NCI-H345 treated with DMSO at 0.1 percent for 48 hours (cell line): ENCODE data around the gene LONRF2.

Experiments
- DNase-seq: peaks from one replicate; lab custom pipeline; 2025; ENCODE audit not compliant: unreplicated experiment; lab: John Stamatoyannopoulos, UW

The LONRF2 gene

DNA sequence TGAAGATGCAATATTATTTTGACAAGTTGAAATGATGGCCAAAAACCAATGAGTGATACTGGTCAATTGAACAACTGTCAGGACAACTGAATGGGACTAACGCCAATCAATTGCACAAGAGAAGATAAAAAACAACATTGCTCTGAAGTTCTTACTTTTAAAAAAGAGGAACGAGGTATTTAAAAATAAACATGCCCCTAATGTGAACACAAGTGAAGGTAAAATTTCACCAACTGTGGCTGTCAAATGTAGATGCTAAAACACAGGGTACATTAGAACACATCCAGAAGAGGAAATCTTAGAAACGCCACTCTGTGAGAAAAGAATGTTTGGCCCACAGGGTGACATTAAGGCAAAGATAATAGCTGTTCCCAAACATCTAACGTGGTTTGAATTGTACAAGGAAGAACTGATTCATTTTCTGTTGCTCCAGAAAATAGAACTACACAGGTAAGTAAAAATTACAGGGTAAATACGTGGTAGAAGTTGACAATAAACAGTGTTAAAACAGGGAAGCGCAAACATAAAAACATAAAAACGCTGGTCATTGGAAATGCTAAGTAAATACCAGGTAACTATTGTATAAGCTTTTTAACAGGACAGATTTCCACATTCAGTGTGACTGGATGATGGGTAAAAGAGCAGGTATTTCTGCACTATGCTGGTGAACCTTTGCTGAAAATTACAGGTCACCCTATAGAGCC is 20.3 kb downstream of the LONRF2 start:
- no peak for DNase-seq

DNA sequence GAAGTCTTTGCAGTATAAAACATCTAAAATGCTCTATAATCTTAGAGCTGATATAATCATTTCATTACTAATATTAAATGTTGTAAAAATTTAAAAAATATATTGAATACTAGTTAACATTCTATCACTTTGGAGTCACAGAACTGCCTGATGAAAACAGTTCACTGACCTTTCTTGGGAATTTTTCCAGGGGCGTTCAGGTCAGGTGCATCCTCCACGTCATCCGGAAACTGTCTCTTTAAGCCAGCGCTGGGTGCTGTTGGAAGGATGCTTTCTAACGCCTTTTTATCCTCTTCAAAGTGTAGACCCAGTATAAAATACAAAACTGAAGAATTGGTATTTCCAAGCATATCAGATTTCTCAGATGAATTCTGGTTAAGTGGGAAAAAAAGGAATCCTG is 22.8 kb downstream of the LONRF2 start:
- no peak for DNase-seq

DNA sequence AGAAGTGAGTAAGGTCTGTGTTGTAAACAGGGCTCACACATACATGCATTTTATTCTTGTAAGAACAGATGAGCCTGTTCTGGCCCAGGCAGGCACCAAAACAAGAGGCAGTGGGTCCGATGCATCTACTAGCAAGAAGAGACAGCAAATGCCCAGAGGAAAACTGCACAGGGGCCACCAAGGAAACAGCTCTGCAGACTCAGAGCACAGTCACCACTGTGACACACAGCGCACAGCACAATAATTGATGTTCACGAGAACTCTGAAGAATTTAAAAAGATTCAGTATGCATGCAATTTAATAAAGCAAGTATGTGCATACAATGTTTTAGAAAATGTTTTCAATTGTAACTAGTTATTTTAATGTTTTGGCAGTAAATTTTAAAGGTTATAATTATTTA is 24.8 kb downstream of the LONRF2 start:
- no peak for DNase-seq

DNA sequence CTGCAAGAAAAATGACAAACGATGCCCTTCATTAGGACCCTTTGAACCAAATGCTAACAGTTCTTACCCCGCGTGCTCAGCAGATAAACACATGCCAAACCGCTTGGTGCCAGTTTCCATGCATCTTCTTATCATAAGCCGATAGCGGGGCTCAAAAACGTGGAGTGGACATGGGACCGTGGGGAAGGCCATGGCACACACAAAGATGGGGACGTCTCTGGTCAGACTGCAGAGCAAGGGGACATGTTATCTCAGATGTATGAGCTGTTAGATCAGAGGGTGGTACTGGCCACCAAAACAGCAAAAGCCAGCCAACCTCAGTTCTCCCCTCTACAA is 28.2 kb downstream of the LONRF2 start:
- DNase-seq = no peak

DNA sequence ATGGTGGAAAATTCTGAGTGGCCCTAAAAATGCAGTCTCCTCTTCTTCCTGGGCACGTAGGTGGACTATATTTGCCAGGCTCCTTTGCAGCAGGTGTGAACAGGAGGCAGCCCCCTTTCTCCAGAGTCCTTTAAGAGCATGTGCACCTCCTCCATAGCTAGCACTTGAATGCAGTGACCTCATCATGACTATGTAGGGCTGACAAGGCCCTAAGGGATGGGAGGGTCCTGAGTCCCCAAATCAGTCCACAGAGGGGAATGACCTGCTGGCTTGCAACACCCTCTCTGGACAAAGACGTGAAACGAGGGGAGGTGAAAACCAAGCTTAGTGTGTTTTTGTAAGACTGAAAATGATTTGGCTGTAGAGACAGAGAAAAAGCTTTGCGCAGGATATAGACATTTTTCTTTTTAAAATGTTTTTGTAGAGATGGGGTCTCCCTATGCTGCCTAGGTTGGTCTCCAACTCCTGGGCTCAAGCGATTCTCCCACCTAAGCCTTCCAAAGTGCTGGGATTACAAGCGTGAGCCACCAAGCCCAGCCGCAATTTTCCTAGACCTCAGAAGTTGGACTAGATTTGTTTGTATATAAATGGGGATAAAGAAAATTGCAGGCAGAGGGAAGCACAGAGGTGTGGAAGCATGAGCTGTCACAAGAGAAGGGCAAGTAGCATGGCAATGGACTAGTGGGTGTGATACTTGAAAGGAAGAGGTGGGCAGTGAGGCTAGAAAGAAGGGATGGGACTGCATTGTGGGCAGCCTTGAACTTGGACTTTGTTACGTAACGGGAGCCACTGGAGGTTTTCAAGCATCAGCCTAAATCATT is 28.8 kb downstream of the LONRF2 start:
- no peak for DNase-seq

DNA sequence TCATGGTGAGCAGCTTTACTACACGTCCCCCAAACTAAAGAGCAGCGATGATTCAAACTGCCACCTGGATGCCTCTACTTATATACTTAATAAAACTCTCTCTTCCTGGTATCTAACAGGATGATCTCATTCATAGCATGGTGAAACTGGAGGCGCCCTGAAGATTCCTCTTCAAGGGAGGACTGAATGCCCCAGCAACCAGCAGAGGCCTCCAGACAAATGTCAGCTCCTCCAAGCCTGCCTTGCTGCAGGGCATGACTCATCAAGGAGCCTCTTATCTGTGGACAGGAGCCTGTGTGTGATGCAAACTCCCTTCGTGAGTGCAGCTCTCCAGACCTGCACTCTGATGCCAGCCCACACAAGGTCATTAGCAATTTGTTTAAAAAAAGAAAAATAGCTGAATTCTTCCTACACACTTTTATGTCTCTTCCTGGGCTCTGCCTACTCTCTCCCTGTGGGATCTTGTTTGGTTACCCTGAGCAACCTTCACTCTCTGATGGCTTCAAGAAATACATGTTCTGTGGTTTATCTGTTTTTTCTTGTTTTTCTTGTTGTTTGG is 30.2 kb downstream of the LONRF2 start:
- DNase-seq = no peak

DNA sequence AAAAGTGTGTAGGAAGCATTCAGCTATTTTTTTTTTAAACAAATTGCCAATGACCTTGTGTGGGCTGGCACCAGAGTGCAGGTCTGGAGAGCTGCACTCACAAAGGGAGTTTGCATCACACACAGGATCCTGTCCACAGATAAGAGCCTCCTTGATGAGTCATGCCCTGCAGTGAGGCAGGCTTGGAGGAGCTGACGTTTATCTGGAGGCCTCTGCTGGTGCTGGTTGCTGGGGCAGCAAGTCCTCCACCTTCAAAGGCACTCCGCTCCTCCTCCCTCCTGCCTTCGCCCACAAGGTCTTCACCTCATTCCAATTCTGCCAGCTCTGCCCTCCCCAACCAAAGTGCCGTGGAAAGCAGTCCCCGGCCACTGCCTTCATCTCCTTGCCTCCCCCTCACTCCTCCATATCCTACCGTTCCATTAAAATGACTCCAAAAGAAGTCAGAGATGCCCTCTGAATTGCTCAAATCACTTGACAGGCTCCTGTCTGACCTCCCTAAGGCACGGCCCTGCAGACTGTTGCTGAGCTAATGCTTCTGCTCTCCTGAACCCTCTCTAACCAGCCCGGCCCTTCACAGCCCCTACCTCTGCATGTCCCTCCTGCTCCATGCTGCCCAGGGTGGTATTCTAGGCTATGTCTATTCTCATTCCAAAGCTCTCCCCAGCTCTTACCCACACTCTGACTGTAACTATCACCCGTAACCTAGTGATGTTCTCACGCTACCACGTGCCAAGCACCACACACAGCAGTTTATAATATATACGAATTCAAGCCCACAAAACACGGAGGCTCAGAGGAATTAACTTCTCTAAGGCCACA is 30.9 kb downstream of the LONRF2 start:
- no peak for DNase-seq

DNA sequence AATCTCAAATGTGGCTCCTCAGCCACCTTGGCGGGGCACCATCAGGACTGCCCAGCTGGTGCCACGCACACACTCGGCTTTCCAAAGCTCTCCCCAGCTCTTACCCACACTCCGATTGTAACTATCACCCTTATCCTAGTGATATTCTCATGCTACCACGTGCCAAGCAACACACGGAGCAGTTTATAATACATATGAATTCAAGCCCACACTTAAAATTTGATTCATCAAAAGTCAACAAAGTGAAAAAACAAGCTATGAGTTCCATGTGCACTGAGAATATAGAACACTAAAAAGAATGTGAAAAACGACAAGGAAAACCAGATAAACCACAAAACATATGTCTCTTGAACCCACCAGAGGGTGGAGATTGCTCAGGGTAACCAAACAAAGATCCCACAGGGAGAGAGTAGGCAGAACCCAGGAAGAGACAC is 31.6 kb downstream of the LONRF2 start:
- no peak for DNase-seq

DNA sequence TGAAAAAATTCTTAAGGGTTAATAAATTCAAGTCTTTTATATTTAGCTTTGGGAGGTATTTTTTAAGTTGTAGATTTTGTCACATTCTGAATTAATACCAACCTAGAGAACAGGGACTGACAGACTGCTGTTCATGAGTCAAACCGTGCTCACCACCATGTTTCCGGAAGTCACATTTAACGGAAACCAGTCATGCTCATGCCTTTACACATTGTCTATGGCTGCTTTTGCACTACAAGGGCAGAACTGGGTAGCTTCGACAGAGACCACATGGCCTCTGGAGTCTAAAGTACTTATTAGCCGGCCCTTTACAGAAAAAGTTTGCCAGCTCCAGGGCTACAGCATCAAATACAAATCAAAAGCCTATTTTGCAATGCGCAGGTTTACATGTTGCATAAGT is 33.3 kb downstream of the LONRF2 start:
- DNase-seq = no peak

DNA sequence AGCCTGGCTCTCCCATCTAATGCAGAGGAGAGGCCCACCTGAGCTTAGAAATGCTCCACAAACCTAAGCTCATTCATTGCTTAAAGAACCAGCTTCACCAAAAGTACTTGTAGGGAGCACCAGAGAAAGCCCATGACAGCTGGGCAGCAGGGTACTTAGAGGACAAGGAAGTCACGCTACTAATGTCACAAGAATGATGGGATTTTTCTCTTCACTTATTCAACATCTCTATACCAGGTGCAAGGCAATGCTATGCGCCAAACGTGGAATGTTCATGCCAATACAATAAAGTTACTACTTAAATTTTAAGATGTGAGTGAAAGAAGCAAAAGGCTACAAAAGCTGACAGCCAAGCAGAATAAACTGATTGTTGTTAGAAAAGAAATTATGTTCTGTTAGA is 36.0 kb downstream of the LONRF2 start:
- DNase-seq = no peak

DNA sequence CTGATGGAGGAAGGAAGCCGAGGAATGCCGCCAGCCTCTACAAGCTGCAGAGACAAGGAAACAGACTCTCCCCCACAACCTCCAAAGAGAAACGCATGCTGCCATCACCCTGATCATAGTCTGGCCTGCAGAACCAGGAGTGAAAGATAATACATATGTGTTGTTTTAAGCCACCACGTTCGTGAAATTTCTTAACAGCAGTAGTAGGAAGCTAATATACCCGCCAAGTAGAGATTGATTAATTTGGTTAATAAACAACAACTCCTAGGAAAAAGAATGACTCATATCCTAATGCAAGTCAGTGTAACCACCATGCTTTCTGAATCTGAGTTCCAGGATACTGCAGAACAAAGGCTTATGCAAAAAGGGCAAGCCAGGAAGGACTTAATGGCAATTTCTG is 36.6 kb downstream of the LONRF2 start:
- DNase-seq = no peak

DNA sequence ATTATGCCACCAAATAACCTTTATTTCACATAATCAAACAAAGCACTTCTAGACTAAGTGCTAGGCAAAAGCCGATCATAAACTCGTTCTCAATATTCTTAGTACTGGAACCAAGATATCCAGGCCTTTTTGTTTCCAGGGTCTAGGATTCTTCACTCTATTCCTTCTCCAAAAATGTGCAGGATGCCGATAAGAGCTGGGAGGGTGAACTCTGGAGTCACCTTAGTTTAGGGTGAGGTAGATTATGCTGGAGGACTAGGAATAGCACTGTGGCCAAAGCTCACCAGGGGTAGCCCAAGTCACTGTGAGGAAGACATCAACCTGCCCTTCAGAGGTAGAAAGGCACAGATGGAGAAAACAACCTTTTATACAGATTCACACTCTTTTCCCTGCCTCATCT is 37.3 kb downstream of the LONRF2 start:
- DNase-seq = no peak

DNA sequence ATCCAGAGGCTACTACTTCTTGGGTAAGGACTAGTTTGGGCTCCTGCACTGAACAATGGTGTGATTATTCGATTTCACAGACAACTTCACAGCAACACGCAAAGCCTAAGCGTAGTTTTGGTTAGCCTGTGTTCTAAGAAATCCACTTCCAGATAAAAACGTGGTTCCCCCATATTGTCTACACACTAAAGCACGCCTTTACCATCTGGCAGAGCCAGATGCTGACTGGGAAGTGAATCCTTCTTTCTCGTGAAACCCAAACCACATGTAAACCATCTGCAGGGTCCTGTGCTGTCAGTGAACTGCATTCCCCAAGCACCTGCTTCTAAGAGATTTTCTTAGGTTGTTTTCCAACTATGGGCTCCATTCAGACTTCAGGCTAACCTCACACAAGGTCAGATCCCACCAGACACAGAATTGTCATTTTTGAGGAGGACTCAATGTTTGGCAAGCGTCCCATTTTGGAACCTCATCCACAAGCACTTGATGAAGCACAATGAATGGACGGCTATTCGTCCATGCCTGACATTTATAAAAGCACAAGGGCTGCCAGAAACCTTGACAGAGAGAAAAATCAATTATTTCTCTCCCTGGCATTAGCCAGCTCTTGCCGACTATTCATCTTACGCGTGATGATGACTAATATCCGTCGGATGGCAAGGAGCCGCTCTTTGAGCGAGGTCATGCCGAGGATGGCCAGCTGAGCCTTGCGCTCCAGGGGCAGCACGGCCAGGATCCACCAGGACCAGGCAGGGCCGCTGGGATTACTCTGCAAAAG is 38.4 kb downstream of the LONRF2 start:
- no peak for DNase-seq

DNA sequence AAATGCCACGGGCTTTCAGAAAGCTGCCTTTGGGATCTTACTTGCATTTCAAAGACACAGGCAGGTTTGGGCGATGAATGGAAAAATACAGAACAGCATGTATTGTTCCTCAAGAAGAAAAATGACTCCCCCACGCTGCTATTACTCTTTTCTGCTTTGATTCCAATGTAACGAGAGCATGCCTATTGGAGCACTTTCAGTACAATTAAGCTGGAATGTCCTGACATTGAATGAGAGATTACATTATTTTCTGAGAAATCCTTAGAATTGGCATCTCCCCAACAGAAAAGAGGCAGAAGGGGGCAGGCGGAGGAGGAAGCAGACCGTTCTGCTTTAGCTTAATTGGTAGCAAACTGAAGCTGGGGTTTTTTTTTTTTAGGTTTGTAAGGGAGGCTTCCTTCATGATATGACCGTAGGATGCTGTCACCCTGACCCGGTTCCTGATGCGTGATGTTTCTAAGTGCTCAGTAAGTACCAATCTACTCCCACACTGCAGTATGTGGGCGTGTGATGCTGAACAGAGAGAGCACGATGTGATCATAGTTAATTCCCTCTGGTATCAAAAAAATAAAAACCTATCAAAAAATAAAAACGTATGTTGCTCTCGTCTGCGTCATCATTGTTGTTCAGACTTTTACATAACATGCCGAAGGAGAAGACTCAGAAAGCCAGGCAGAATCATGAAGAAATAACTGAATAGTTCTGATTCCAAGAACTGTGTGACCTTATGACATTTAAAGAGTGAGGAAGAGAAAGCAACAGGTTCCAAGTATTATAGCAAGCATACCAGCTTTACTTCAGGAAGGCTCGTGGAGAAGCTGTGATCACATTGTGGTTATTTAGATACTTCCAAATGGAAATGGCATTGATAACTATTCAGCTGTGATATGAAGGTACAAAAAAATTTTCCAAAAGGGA is 40.5 kb downstream of the LONRF2 start:
- DNase-seq = no peak

DNA sequence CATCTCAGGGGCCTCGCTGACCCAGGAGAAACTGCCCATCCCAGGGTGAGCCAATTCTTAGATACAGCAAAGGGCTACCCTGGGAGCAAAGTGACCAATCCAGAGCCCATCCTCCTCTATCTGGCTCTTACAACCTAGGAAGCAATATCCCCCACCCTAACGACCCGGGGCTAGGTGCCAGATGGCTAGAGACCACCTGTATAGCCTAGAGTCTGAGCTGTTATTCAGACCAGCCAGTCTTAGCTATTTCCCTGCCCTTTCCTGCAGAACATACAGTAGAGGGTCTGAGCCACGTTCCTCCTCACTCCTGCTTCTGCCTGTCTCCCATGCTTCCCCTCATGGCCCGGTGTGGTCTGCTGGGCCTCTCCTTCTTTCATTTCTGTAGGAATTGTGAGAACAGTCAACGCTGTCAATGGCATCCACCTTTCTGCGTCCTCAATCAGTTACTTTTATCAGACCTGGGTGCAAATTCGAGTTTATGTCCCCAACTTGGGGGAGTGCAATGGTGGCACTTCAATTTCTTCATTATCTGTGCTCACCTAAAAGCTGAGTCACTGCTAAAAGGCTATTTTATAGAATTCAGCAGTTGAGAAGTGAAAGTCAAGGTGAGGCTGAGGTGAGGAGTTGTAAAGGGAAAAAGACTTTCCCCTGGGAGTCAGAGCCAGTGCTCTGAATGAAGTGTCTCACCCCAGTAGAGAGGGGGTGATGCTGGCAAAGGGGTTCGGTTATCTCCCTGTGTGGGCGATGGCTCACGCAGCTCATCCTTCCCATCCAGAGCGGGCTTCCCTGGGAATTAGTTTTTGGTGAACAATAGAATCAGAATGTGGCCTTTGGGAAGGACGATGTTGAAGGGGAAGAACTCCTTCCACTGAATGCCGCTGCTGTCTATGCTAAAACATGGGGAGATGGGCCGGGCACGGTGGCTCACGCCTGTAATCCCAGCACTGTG is 42.4 kb downstream of the LONRF2 start:
- no peak for DNase-seq

DNA sequence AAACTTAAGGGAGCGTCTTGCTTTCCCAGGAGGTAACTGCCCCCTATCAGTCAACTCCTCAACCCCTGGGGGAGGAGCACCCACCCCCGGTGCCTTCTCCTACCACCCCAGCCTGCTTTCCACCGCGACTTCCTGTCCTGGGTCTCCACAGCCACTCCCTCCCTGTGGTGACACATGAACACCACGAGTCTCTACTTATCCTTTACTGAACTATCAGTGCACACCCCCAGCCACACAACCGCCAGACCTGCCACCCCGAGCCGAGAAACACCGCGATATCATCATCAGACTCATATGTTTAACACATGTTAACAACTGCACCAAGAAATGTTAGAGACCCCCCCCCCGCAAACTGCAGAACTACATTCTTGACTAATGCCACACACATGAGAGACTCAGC is 43.3 kb downstream of the LONRF2 start:
- DNase-seq = no peak

DNA sequence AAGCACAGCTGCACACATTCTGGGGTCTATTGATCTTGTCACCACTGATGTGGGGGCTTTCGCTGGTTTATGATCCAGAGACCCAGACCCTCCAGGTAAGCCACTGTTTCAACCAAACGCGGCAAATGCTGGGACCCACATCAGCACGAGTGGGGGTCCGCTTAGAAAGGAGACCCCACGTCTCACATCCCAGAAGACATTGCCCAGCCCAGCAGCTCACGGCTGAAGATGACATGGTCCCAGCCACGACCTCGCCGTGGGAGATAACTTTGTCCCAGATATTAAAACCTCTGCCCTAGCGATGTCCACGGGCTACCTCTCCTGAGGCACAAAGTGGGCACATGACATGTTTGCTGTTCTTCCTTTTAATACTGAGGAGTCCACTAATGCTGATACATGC is 43.8 kb downstream of the LONRF2 start:
- no peak for DNase-seq

DNA sequence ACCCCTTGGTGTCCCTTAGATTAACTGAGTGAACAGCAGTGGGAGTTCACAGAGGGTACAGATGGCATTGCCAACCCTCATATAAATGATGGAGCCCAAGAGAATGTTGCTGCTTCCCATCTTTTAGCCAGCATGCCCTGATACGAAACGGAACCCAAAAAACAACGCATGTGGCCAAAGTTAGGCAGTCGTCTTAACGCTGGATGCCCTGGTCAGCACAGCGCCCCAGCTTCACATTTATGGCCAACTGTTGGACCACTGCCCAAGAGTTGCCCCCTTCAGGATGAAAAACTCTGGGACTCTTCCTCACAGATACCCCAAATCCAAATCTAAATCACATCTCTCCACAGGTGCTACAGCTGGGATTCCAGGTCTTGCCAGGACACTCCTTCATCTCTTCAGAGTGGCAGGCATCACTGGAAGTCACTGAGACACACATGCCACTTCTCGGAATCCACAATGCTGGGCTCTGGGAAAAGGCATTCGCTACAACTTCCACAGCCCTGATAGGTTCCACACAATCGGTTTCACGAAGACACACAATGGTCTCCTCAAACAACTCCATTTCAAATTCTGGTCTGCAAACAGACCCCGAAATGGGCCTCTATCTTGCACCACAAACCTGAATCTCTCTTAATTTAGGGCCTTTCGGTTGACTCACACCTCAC is 44.6 kb downstream of the LONRF2 start:
- DNase-seq = no peak
